SK-N-SH (cell line): ENCODE measurements around the gene ZBTB7B. TPM values are rescaled to one million over a fixed set of nuclear protein-coding genes. Genes with fewer than 3 reads are reported as not detected.

Experiments used
- CTCF ChIA-PET: fragments of 300-600, 350-600 bp; formaldehyde crosslinking; extraction: SDS; loops from one replicate; lab custom pipeline; 2021; lab: Yijun Ruan, JAX
- POLR2A ChIA-PET: fragments of 350-600 bp; sonication (Branson Sonifier 250); formaldehyde crosslinking; extraction: SDS; loops from one replicate; lab custom pipeline; 2020; ENCODE audit warnings: antibody characterized with exemption, inconsistent platforms; lab: Yijun Ruan, JAX
- DNase-seq: peaks from one replicate; pipeline ENCODE4 v3.0.0; 2012
- H2AFZ ChIP-seq: fragments of 200-600 bp; sonication (generic); 2 replicates; pipeline ENCODE4 v1.8.1; 2016; ENCODE audit warnings: antibody characterized with exemption, mild to moderate bottlenecking, low read depth
- H3F3A ChIP-seq: fragments of 200-600 bp; sonication (generic); replicated peaks from 2 replicates; pipeline ENCODE3; 2016; ENCODE audit warnings: antibody characterized with exemption, mild to moderate bottlenecking; ENCODE audit not compliant: insufficient read depth
- H3K27ac ChIP-seq, 2 experiments: fragments of 200-500 bp in 1 of 2; fragments of 200-600 bp in 1 of 2; sonication (Bioruptor generic) in 1 of 2; sonication (generic), shearing (Covaris generic) in 1 of 2; 2 replicates each; pipeline versions ENCODE4 v1.5.1 to v1.6.1; 2014 to 2016; ENCODE audit warnings: low read depth in 2 of 2, inconsistent platforms in 1 of 2, low read length in 1 of 2, mild to moderate bottlenecking in 1 of 2, mixed read lengths in 1 of 2
- H3K27me3 ChIP-seq: fragments of 200-600 bp; sonication (generic), shearing (Covaris generic); 2 replicates; pipeline ENCODE4 v1.6.1; 2016; ENCODE audit warnings: mixed run types; ENCODE audit not compliant: insufficient read depth
- H3K36me3 ChIP-seq, 2 experiments: fragments of 200-500 bp in 1 of 2; fragments of 200-600 bp in 1 of 2; sonication (Bioruptor generic) in 1 of 2; sonication (generic) in 1 of 2; replicated peaks in 1 of 2; 2 replicates each; pipeline versions ENCODE3 to v1.5.1; 2014 to 2016; ENCODE audit warnings: low read length in 1 of 2, mild to moderate bottlenecking in 1 of 2; ENCODE audit not compliant: insufficient read depth in 2 of 2, control insufficient read depth in 1 of 2
- H3K4me1 ChIP-seq, 2 experiments: fragments of 200-500 bp in 1 of 2; fragments of 200-600 bp in 1 of 2; sonication (Bioruptor generic) in 1 of 2; sonication (generic), shearing (Covaris generic) in 1 of 2; 2 replicates each; pipeline versions ENCODE4 v1.5.1 to v1.6.1; 2014 to 2016; ENCODE audit warnings: low read depth in 1 of 2, low read length in 1 of 2, mixed run types in 1 of 2; ENCODE audit not compliant: insufficient read depth in 2 of 2, control insufficient read depth in 1 of 2
- H3K4me2 ChIP-seq: fragments of 200-600 bp; sonication (generic), shearing (Covaris generic); 2 replicates; pipeline ENCODE4 v1.6.1; 2017; ENCODE audit warnings: mixed run types
- H3K4me3 ChIP-seq, 2 experiments: fragments of 200-500 bp in 1 of 2; fragments of 200-600 bp in 1 of 2; sonication (Bioruptor generic) in 1 of 2; sonication (generic), shearing (Covaris generic) in 1 of 2; 2 replicates each; pipeline versions ENCODE4 v1.5.1 to v1.8.1; 2014 to 2016; ENCODE audit warnings: low read depth in 2 of 2, inconsistent platforms in 1 of 2, low read length in 1 of 2, mild to moderate bottlenecking in 1 of 2, mixed read lengths in 1 of 2, moderate library complexity in 1 of 2
- H3K79me2 ChIP-seq: fragments of 200-600 bp; sonication (generic); 2 replicates; pipeline ENCODE4 v1.8.1; 2017; ENCODE audit warnings: mild to moderate bottlenecking; ENCODE audit not compliant: insufficient read depth
- H3K9ac ChIP-seq: fragments of 200-600 bp; sonication (generic); 2 replicates; pipeline ENCODE4 v1.6.1; 2017; ENCODE audit warnings: mixed run types
- H3K9me2 ChIP-seq: fragments of 200-600 bp; sonication (generic); 2 replicates; pipeline ENCODE4 v1.6.1; 2017; ENCODE audit warnings: mixed run types
- H3K9me3 ChIP-seq: fragments of 200-600 bp; sonication (generic); 2 replicates; pipeline ENCODE4 v1.6.1; 2017; ENCODE audit warnings: mixed run types, mild to moderate bottlenecking, moderate library complexity
- H4K20me1 ChIP-seq: fragments of 200-600 bp; sonication (generic); 2 replicates; pipeline ENCODE4 v1.6.1; 2017; ENCODE audit warnings: mild to moderate bottlenecking, mixed run types; ENCODE audit not compliant: insufficient read depth
- EP300 ChIP-seq, 2 experiments: IDR thresholded peaks; 2 replicates each; pipeline versions ENCODE4 v1.4.0 to v1.6.1; 2012; ENCODE audit warnings: borderline replicate concordance in 1 of 2, low read depth in 1 of 2, low read length in 1 of 2
- FOSL2 ChIP-seq: IDR thresholded peaks from 2 replicates; pipeline ENCODE4 v1.4.0; 2012; ENCODE audit warnings: low read depth, mild to moderate bottlenecking, moderate library complexity, borderline replicate concordance
- FOXJ3 ChIP-seq: sonication (generic); formaldehyde crosslinking; IDR thresholded peaks from 2 replicates; pipeline ENCODE4 v1.5.1; 2020; ENCODE audit warnings: mild to moderate bottlenecking, missing genetic modification reagents
- FOXM1 ChIP-seq: IDR thresholded peaks from 2 replicates; pipeline ENCODE4 v1.4.0; 2012; ENCODE audit warnings: low read depth, mild to moderate bottlenecking
- GATA2 ChIP-seq: sonication (generic); formaldehyde crosslinking; IDR thresholded peaks from 2 replicates; pipeline ENCODE4 v1.5.0; 2020; ENCODE audit warnings: mild to moderate bottlenecking, missing genetic modification reagents
- MAX ChIP-seq: IDR thresholded peaks from 2 replicates; pipeline ENCODE4 v1.4.0; 2012; ENCODE audit warnings: low read depth
- MXI1 ChIP-seq: IDR thresholded peaks from 2 replicates; pipeline ENCODE4 v1.6.1; 2012; ENCODE audit warnings: mild to moderate bottlenecking, low read depth, low read length, improper control_type of control experiment
- PBX3 ChIP-seq: IDR thresholded peaks from 2 replicates; pipeline ENCODE4; 2012
- RCOR1 ChIP-seq: fragments of 150-350 bp; IDR thresholded peaks from 2 replicates; pipeline ENCODE4 v1.6.1; 2017; ENCODE audit warnings: antibody characterized with exemption, low read length
- RFX5 ChIP-seq: IDR thresholded peaks from 2 replicates; pipeline ENCODE4 v1.6.1; 2012; ENCODE audit warnings: mild to moderate bottlenecking, improper control_type of control experiment, low read length
- RXRA ChIP-seq: IDR thresholded peaks from 2 replicates; pipeline ENCODE4 v1.4.0; 2012; ENCODE audit warnings: low read depth, mild to moderate bottlenecking, borderline replicate concordance
- SMC3 ChIP-seq: IDR thresholded peaks from 2 replicates; pipeline ENCODE4 v1.6.1; 2012; ENCODE audit warnings: low read depth, low read length, improper control_type of control experiment
- TCF12 ChIP-seq: IDR thresholded peaks from 2 replicates; pipeline ENCODE4 v1.4.0; 2012
- USF1 ChIP-seq: IDR thresholded peaks from 2 replicates; pipeline ENCODE4 v1.4.0; 2012; ENCODE audit warnings: low read depth, borderline replicate concordance
- WGBS: methylation state at CpG from one replicate; pipeline ENCODE4 v1.1.6; 2017; ENCODE audit warnings: low lambda C conversion rate; 5-methylcytosine and 5-hydroxymethylcytosine counted together
- polyA plus RNA-seq, 3 experiments: library from polyadenylated mRNA; depleted of rRNA; stranded (reverse); fragments of >200 nt; gene quantifications; 2 replicates each; pipeline ENCODE4 v1.2.3, GENCODE V29; 2012
- TF ChIP-seq, protein P1 (sequence below): fragments of 150-350 bp; IDR thresholded peaks from 2 replicates; pipeline ENCODE4 v1.6.1; 2016; ENCODE audit warnings: mild to moderate bottlenecking, low read depth, low read length

The ZBTB7B gene
- polyA plus RNA-seq, 1 of the 3 experiments (the other 2 are of a cell fraction): 15.7 TPM

DNA sequence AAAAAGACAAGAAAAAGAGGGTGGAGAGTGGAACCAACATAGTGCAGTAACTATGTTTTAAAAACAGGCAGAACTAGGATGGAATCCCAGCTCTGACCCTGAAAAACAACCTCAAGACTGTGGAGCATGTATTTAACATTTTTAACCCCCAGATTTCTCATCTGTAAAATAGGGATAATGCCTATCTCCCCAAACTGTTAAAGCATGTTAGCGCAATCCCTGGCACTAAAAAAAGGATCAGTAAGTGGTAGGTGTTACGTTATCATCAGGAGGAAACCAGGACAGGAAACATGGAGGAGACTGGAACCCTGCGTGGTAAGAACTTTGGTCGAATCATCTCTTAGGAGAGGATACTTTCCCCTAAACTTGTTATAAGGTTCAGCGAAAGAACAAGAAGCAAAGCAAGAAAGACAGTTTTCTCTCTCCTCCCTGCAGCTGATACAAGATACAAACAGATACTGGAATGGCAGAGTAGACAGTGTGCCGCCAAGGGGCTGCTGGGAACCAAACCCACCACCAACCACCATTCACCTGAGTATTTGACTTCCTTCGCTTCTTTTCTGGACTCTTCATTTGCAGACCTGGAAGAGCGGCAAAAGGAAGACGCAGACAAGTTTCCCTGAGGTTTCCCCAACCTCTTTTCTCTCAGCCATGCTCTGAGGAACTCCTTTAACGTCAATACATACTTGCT lies 42.0 kb upstream of the ZBTB7B start:
- TF ChIP-seq MXI1: no peak
- no peak for TF ChIP-seq RCOR1
- TF ChIP-seq FOXM1: no peak
- no peak for TF ChIP-seq MAX
- TF ChIP-seq FOSL2: no peak
- TF ChIP-seq GATA2 (CRISPR knock-in tag): no peak
- no peak for TF ChIP-seq RFX5
- TF ChIP-seq FOXJ3 (CRISPR knock-in tag): no peak
- no peak for TF ChIP-seq SMC3
- no peak for TF ChIP-seq PBX3
- TF ChIP-seq EP300 (IDR thresholded peaks at IDR 0.05; ENCODE audit: borderline replicate concordance in 1 of 2, low read depth in 1 of 2, low read length in 1 of 2): no peak
- no peak for TF ChIP-seq USF1
- TF ChIP-seq TCF12: no peak
- TF ChIP-seq, protein P1, sequence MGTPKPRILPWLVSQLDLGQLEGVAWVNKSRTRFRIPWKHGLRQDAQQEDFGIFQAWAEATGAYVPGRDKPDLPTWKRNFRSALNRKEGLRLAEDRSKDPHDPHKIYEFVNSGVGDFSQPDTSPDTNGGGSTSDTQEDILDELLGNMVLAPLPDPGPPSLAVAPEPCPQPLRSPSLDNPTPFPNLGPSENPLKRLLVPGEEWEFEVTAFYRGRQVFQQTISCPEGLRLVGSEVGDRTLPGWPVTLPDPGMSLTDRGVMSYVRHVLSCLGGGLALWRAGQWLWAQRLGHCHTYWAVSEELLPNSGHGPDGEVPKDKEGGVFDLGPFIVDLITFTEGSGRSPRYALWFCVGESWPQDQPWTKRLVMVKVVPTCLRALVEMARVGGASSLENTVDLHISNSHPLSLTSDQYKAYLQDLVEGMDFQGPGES: no peak
- TF ChIP-seq RXRA: no peak
- Histone ChIP-seq H3K27ac (peak overlapping the region; percentile 83 to 98), H3F3A (peaks cover 27% of the 10 kb centered on the region), H3K4me1 (peaks cover 4 to 37% of the 10 kb centered on the region in 2 experiments; a peak in 3 of 4 replicates), H3K4me2 (peak overlapping the region; percentile 85), H2AFZ (no peak overlapping the region), H3K4me3 (peak overlapping the region; percentile 72 to 73), H3K9me3 (no peaks in the 10 kb centered on the region), H3K27me3 (no peaks in the 10 kb centered on the region), H4K20me1 (no peaks in the 10 kb centered on the region), H3K36me3 (peaks cover 11 to 44% of the 10 kb centered on the region in 2 experiments), H3K79me2 (peaks cover 39% of the 10 kb centered on the region), H3K9me2 (no peaks in the 10 kb centered on the region), H3K9ac (peak overlapping the region; percentile 84)
- ChIA-PET CTCF (interaction anchor here (0.8 to 37.5 kb wide), 21 partner anchors 9 to 125 kb away, joined by 3 to 640 read pairs (median 4); partner anchors contain the start of genes ADAM15, FLAD1, LENEP and SHC1), POLR2A (interaction anchor here (0.6 to 2.8 kb wide), 13 partner anchors 8 to 383 kb away, joined by 3 to 18 read pairs (median 4); partner anchors contain the start of genes FLAD1, LENEP, PMVK and SHC1)
- no peak for DNase-seq
- WGBS: 28% methylated on average over 10 of the region's 10 CpGs
